C1 segment of cervical spinal cord (tissue), 14 donors: ENCODE measurements around the gene RNF150.
A peak's percentile ranks its signal among the peaks of the same experiment; 100 is the strongest.

Experiments used
- DNase-seq, 14 donors: peaks; one replicate each; lab custom pipeline; 2025; lab: John Stamatoyannopoulos, UW

RNF150 gene

DNA sequence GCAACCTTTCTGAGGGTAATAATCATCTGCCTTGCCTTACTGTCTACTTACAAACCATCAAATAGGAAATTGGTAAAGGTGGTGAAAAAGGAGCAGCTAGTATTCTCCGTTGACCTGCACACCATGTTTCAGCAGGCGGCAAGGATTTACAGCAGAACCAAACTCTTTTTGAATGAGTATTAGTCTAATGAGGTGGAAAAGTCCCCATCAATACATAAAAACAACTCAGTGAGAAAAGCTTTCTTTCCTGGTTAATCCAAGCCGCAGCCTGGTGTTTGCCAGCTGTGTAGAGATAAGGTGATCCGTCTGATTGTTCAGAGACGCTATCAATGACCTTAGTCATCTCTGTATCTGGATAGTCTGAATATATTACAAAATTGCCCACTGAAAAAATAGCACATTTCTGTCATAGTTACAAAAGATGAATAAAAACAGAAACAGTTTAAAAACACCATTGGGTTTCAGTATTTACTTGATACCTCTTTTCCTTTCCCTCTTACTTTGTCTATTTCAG lies 266.7 kb downstream of the RNF150 start:
- DNase-seq, result no peak

DNA sequence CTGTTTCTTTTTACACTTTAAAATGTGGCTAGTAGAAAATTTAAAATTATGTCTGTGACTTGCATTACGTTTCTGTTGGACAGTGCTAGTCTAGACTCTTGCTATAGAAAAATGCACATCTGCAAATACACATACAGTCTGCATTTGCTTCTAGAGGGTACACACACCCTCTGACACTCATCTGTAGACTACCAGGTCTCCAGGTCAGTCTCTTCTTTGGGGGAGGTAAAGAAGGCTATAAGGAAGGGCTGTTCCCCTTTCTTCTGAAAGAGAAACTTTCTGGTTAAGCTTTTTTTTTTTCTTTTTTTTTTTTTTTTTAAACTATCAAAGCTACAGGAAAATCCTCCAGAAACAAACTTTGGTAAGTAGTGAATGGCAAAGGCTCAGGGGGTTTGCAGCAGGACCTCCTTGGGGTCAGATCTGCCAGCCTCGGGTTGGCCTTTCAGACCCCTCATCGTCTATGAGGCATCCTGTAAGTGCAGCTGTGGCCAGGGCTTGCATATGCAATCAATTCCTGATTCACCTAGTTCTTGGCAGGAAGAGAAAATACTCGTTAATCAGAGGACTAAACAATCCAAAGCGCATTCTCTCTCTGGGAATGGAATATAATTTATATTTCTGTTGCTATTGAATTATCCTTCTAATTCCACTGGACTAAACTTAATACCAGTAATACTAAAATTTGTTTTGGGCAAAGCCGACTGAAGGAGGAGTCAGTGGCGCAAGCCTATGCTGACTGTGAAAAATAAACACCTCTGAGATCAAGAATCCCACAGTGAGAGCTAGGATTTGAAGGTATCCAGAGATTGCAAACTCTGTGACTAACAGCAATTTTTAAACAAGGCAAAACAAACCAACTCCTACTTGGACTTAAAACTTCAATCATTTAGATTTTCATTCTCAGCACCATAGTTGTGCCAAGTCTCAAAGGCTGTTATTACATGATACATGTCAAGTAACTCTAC lies 267.7 kb downstream of the RNF150 start:
- no peak for DNase-seq

DNA sequence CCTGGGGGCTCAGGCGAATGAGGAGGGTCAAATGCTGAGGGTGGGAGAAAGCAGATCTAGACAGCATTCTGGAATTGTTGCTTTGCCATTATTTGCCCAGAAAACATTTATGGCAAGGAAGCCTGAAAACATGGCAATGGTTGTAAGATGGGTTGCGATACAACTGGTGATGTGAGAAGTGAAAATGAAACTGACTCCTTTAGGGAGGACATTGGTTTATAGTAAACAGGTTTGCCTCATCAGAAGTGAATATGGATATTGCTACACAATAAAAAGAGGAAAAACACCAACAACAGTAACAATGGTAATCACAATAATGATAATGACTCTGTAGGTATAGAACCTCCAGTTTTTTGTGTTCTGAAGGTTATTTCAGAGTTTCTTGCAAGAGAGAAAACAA lies 270.1 kb downstream of the RNF150 start:
- DNase-seq, result no peak

DNA sequence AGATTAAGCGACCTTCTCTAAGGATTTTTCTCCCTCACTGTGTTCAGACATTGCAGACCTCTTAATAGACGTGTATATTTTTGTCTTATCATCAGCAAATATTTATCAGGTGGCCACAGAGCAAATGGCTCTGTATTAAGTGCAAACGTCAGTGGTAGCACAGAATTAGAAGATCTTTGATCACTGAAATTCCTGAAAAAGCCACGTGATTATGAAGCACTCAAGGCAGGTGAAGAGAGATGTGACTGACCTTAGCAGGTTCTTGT lies 271.2 kb downstream of the RNF150 start:
- DNase-seq, result no peak

DNA sequence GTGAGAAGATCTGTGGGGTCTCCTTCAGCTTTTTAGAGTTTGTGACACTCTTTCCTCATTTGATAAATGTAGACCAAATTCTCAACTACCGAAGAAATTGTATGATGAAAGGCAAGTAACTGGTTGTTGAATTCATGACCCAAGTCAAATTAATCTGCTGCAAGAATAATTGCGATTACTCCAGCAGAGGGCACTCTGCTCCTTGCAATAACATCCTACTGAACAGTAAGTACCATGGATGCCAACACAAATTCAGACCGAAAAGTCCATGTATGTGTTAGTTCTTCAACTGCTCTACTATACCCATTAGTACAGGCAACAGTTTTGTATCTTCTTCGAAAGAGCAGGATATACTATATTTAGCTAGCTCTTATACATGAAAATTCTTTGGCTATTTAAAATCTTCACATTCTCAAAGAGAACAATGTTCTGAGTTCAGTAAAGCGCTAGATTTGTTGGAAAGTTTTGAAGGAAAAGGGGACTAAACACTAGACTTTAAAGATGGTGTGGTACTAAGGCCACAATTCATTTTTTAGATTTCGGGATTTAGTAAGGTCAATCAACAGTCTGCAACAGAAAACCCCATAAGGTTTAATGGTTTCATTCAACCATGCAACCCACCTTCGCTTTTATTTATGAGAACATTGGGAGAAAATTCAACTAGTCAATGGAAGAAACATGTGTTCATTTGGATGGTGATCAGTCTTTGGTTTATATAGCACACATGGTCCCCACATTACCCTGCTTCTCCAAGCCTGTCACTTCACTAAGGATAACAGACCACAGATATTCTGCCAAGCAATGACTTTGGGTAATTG lies 271.7 kb downstream of the RNF150 start:
- peak in 9 of 14 donors; percentile 4 to 76 (median 22) for DNase-seq

DNA sequence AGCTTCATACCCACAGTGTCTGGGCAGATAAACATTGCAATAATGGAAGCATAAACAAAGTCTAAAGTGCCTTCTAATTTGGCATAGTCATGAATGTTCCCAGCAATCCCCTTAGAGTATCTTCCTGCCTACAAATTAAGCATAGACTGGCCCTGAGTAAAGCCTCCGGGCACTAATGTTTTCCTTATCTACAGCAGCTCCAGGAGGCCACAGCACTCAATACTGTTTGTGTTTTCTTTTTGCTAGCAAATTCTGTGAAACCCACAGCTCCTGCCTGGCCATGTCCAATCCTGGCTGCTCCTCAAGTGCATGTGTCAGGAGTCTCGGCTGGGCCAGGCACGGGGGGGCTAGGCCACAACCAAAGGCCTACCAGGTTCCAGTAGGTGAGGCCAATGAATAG lies 274.4 kb downstream of the RNF150 start:
- DNase-seq, result peak in 1 of 14 donors; percentile 6

DNA sequence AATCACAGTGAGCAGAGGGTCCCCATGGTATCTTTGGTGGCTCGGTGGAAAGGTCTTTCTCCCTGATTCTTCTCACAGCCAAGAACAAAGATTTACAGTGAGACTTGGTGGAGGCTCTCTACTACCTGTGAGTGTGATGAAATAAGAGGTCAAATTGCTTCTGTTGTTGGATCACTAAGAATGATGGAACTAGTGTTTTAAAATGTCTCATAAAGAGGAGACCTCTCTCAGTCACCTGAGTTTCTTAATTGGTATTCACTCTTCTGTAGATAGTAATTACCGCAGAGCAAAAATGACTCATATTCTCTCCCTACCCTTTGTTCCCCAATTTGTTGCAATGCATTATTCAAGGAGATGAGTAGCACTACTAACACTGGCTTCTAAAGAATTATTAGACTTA lies 276.2 kb downstream of the RNF150 start:
- DNase-seq, result no peak

DNA sequence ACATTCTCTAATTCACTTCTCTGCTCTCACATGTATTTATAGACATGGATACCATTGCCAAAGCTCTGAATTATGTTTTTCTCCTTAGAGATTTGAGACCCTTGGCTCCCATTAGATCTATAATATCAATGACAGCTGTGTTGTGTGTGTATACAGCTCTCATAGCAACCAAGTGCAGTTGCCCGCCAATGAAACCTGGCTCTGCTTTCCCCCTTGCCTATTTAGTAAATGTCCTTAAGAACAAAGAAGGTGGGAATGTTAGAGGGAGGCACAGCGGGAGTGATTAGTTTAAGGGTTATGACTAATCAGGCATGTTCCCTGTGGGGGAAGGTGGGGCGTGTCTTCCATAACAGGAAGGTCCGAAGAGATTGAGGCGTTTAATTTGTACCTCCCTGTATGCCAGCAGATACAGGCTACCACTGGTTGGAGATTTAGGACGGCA lies 276.6 kb downstream of the RNF150 start:
- no peak for DNase-seq

DNA sequence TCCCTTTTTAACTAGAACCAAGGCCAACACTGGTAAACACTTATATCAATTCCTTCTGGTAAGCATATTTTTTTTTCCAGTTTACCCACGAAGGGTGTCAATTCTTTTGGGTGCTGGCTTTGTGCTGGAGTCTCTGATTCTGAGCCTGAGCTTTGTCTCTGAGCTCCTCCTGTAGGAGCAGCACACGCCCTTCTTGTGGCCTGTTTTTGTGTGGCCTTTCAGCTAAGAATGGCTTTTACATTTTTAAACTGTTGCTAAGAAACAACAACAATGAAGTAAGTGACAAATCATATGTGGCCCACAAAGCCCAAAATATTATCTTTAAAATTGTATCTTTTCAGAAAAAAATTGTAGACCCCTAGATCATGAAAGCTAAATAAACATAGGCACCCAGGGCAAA lies 279.1 kb downstream of the RNF150 start:
- no peak for DNase-seq

DNA sequence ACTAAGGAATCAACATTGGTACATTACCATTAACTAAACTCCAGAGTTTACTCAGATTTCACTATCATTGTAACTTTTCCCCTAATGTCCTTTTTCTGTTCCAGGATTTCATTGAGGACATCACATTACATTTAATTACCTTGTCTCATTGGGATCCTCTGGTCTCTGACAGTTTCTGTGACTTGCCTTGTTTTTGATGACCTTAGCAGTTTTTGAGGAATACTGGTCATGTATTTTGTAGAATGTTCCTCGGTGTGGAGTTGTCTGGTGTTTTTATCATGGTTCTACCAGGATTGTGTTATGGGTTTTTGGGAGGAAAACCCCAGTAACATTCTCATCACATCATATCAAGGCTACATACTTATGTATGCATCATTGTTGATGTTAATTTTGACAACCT lies 281.5 kb downstream of the RNF150 start:
- no peak for DNase-seq

DNA sequence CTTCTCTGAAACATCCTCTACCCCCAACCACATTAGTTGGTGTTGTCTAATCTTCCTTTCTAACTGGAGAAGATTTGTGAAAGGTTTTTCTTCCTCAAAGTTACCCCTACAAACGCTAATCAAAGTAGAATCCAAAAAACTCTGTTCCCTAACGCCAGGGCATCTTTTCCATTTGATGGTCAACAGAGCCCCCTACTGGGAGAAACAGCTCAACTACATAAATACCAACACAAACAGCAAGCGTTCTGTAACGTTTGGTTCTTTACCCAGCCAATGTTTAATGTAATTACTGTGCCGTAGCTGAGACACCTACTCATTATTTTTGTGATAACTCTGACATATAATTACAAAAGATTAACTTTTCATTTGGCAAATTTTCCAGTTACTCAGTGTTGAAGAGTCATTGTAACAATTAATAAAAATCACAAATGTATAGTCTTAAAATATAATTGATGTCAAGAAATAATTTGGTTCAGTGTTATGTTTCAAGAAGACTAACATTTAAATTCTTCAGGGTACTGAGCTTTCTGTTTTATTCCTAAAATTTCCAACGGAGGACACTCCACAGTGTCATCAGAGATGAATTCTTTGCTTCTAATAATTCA lies 282.1 kb downstream of the RNF150 start:
- DNase-seq, result peak in 5 of 14 donors; percentile 2 to 36 (median 10)

DNA sequence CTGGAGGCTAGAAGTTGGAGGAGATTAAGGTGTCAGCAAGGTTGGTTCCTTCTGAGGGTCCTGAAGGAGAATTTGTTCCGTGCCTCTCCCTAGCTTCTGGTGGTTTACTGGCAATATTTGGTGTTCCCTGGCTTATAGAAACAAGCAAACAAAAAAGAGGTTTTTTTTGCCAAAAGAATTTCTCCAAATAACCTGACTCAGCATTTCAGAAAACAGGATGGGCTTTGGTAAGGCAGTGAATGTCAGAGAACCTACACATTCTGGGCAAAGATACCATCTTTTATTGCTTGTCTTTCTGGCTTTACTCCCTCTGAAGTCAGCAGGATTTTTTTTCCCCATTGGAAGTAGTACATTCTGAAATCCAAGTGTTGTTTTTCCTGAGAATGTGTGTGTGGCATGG lies 283.7 kb downstream of the RNF150 start:
- DNase-seq, result no peak

DNA sequence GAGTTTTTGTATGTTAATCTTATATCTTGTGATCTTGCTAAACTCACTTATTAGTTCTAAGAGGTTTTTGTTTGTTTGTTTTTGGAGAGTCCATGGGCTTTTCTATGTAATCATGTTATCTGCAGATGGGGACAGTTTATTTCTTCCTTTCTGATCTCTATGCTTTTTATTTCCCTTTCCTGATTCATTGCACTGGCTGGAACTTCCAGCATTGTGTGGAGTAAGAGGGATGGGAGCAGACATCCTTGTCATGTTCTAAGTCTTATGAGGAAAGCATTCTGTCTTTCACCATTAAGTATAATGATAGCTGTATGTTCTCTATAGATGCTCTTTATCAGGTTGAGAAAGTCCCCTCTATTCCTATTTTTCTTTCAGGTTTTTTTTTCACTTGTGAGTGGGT lies 286.5 kb downstream of the RNF150 start:
- no peak for DNase-seq

DNA sequence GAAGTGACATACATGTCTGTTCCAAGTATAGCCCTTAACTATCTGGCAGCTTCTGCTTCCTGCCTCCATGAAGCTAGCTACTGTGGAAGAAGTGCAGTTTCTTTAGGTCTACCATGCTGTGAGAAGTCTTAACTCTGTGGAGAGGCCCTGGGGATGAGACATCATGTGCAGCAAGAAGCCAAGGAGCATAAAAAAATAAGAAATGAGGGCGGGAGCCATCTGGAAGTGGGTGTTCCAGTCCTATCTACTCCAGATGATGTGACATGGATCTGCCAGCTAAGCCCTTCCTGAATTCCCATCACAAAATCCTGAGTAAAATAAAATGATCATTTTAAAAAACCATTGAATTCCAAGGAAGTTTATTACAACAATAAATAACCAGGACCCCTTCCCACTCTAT lies 289.2 kb downstream of the RNF150 start:
- DNase-seq, result no peak

DNA sequence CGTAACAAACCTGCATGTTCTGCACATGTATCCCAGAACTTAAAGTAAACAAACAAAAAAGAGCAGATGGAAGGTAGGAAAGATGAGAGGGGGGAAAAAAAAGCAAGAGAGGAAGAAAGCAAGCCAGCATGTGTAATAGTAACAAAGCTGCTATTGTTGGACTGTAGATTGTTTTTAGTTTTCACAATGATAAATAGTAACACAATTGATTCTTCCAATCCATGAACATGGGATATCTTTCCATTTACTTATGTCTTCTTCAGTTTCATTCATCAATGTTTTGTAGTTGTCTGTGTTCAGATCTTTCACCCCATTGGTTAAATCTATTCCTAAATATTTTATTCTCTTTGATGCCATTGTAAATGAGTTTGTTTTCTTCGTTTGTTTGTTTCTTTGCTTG lies 292.1 kb downstream of the RNF150 start:
- no peak for DNase-seq

DNA sequence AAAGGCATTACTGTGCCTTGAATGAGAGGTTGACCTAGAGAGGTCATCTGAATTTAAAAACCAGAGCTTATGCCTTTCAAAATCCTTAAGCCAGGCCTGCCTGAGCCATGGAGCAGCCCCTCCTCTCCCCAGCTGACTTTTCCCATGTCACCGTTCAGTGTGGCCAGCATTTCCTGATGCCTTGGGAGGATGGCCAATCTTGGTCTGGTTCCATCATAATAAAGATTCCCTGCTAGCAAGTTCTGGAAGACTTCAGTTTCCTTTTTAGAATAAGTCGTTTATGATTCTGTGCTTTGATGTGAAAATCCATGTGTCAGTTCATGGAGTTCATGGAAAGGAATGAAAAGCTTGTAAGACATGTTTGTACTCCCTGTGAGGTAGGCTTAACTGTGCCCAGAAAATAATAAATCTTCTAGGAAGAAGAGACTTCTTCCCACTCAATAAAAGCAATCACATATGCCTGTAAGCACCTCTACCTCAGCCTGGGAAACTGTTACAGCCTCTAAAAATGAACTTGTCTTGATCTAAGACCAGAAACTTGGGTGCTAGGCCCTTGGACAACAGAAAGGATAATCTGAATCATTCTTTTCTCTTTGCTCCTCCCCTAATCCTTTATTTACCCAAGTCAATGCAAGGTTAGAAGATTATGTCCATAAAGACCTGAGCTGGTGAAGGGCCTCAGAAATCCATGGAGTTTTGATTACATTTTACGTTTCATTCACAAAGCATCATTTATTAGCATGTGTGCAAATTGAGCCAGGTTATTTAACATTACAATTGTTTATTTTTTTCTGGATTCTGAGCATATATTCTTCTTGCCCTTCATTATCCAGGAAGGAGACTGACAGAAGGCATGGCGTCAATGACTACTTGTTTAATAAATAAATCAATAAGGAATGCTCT lies 293.1 kb downstream of the RNF150 start:
- DNase-seq, result no peak

DNA sequence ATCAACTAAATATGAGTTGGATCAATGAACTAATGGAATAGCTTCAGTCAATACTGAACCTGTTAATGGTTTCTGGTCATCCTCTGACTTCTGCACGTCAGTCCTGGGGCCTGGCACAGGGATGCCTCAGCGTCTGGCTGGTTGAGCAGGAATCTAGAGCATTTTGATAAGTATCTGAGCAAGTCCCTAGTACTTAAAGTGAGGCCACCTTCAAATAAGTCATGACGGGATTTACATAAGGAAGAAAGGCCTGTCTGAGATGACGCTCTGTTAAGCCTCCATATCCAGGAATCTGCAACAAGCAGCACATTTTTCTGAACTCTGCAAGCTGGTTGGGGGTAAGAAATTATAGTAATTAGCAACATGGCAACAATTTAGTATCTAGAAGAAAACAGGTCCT lies 293.9 kb downstream of the RNF150 start:
- no peak for DNase-seq

DNA sequence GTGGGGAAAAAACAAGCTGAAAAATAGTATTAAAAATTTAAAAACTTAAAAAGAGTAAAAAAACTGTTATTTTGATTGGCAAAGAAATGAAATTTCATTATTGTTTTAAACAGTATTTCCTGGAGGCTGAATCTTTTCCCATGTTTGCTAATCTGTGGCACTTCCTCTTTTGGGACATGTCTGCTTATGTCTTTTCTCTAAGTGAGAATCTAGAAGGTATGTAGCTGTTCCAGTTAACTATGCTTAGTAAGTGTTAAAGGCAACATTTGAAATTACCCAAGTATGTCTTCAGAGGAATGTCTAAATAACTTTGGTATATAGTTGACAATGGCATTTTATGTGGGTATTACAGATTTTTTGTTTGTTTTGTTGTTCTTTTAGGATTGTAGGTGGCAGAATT lies 295.5 kb downstream of the RNF150 start:
- DNase-seq, result no peak

DNA sequence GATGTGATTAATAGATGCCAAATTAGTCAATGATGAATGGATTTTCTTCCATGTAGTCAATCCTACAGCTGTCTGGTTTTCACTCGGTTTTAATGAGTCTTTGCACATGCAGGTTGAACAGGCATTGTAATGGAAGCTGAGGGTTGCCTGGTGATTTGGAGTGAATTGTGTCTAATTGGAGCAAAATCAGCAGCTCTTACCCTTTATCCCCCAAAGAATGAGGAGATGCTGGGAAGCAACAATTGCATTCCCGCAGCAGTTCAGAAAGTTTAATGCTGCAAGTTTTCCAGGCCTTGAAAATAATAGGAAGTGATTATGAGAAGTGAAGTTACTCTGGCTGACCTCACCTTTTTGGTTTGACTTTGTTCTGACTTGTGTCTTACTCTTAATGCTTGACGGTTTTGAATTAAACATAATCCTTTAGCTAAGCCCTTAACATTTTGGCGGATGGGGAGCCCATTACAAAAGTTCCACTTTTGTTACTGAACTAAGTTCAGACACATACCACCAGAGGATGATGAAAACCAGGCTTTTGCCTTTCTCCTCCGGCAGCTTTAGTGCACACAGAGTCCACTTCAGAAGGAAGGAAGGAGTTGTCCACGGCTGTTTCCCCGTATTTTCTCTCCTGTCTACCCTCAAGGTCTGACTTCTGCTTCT lies 298.3 kb downstream of the RNF150 start:
- DNase-seq, result no peak

DNA sequence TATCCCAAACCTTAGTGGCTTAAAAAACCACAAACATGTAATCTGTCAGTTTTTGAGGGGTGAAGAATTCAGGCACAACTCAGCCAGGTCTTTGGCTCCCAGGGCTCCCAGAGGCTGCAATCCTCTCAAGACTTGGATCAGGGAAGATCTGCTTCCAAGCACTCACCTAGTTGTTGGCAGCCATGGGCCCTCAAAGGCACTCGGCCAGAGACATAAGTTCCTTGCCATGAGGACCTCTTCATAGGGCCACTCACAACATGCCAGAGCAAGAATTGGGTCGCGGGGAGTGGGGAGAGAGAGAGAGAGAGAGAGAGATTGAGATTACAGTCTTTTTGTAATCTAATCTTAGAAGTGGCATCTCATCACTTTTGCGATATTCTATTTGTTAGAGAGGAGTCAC lies 300.0 kb downstream of the RNF150 start:
- DNase-seq, result no peak

DNA sequence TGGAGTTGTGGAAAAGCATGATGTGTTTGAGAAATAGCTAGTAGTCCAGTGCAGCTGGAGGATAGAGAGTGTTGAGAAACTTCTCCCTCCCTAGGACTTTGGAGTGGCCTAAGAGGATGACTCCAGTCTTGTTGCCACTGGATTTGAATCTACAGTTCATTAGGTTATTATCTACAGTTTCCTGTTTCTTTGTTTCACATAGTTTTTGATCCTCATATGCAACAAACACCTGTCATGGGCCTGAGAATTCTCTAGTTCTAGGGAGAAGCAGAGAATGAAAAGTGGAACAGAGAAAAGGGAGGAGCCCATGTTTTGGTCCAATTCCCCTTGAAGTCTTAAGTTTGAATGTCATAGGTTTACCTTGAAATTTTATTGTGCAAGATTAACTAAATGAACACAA lies 303.4 kb downstream of the RNF150 start:
- no peak for DNase-seq
